HFF-Myc (cell line): ENCODE measurements around the gene SPIRE1.
"Not testable (repeated sequence)": the region's sequence is repeated elsewhere in the genome, so short reads cannot be mapped to it uniquely, and the experiment has no call there.

ENCODE experiments used
- DNase-seq: peaks from one replicate; pipeline ENCODE4 v3.0.0-alpha.2; 2011; ENCODE audit warnings: low read depth; ENCODE audit errors: extremely low read depth
- H3K4me3 ChIP-seq: replicated peaks from 2 replicates; pipeline ENCODE4 v1.5.1; 2011; ENCODE audit warnings: low read depth, mild to moderate bottlenecking, control low read depth, low read length
- TF ChIP-seq, protein P1 (sequence below): IDR thresholded peaks from 2 replicates; pipeline ENCODE4 v1.5.1; 2012; ENCODE audit warnings: mild to moderate bottlenecking, low read depth, low read length, control low read depth; ENCODE audit errors: missing control alignments

SPIRE1 gene

DNA sequence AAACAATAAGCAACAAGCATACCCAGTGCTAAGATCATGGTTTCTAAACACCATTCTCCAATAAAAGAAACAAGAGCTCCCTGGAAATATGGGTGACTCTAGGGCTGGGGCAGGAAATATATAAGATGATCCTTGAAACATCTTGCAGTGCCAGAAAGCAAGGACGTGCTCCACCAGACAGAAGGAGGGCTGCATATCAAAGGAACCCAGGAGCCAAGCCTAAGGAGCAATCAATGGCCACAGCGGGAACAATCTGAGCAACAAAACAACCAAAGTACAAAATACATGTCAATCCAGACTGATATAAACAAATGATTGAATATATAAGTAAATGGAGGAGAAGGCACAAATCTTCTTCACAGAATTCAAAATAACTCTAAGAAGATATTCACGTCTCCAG lies 10.1 kb downstream of the SPIRE1 start:
- TF ChIP-seq, protein P1, sequence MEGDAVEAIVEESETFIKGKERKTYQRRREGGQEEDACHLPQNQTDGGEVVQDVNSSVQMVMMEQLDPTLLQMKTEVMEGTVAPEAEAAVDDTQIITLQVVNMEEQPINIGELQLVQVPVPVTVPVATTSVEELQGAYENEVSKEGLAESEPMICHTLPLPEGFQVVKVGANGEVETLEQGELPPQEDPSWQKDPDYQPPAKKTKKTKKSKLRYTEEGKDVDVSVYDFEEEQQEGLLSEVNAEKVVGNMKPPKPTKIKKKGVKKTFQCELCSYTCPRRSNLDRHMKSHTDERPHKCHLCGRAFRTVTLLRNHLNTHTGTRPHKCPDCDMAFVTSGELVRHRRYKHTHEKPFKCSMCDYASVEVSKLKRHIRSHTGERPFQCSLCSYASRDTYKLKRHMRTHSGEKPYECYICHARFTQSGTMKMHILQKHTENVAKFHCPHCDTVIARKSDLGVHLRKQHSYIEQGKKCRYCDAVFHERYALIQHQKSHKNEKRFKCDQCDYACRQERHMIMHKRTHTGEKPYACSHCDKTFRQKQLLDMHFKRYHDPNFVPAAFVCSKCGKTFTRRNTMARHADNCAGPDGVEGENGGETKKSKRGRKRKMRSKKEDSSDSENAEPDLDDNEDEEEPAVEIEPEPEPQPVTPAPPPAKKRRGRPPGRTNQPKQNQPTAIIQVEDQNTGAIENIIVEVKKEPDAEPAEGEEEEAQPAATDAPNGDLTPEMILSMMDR: no peak
- DNase-seq: no peak
- no peak overlapping the region for H3K4me3 ChIP-seq

DNA sequence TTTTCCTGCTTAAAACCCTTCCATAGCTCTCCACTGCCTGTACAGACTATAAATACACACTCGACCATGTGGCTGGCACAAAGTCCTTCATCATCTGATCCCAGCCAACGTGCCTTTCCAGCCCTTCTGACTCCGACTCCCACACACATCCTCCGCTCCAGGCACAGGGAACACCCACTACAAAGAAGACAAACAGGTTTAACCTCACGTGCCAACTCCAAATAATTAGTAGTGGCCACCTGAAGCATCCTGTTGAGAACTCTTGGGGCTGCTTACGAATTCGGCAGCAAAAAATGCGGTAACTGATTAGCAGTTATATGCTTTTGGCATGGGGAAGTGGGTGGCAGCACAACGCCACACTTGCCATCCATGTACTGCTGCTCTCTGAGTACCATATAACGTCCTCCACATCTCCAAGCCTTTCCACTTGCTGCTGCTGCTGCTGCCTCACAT lies 12.1 kb downstream of the SPIRE1 start:
- DNase-seq: no peak
- H3K4me3 ChIP-seq: no peak overlapping the region
- TF ChIP-seq, protein P1: no peak

DNA sequence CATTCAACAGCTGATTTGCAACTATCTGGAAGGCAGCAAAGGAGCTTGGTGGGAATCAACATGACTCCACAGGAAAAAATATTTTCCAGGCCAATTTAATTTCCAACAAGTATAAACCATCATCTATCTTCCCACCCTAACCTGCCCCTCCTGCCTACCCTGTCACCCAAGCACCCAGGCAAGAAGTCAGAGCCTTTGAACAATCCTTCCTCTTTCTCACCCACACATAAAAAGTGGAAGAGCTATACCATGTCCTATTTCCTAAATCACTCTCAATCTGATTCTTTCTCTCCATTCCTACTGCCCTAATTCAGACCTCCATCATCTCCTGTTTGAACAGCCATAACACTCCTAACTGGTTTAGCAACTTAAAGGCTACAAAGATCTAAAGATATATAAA lies 12.7 kb downstream of the SPIRE1 start:
- no peak overlapping the region for H3K4me3 ChIP-seq
- TF ChIP-seq, protein P1: no peak
- no peak for DNase-seq

DNA sequence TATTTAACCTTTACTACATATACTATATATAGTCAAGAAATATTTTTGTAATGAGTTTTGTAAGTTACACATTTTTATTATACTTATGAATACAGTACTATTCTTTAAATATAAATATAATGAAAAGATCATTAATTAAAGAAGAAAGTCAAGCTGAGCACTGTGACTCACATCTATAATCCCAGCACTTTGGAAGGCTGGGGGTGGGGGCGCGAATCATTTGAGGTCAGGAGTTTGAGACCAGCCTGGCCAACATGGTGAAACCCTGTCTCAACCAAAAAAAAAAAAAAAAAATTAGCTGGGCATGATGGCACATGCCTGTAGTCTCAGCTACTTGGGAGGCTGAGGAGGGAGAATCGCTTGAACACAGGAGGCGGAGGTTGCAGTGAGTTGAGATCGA lies 14.2 kb downstream of the SPIRE1 start:
- not testable (repeated sequence) for H3K4me3 ChIP-seq, DNase-seq

GRCh38 chr18:12640881-12641200 lies 17.1 kb downstream of the SPIRE1 start:
- TF ChIP-seq, protein P1: no peak
- DNase-seq: no peak
- H3K4me3 ChIP-seq: no peak overlapping the region

GRCh38 chr18:12639990-12640880 lies 17.7 kb downstream of the SPIRE1 start:
- TF ChIP-seq, protein P1: no peak
- H3K4me3 ChIP-seq: no peak overlapping the region
- no peak for DNase-seq

- no peak for DNase-seq
- TF ChIP-seq, protein P1: no peak
- H3K4me3 ChIP-seq: no peak overlapping the region
These were observed 19.2 kb downstream of the SPIRE1 start for GRCh38 chr18:12638644-12639124.
